ENCODE data around the gene UBL4B.

The UBL4B gene

DNA sequence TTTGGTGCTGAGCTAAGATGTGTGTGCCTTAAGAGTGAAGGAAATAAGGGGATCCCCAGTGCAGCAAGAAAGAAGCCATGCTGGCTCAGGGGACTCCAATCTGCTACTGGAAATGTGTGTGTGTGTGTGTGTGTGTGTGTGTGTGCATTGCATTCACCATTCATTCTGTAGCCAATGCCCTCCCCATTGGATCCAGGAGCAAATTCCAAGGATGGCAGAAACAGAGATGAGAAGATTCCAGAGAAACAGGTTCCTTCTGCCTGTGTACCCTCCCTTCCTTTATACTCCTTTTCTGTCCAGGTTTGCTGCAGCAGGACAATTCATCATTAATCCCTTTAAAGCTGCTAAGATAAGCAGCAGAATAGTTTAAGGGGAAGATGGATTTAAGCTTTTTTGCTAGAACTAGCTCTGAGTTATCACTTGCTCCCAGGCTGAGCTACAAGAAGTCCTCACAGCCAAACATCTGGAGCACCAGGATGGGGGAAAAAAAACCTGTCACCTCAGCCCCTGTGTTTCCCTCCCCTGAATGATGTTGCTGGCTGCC lies 41.2 kb downstream of the UBL4B start:
- Histone ChIP-seq H3K27me3 (ENCODE audit: control insufficient read depth, low read length) (peaks cover 20% of the 10 kb centered on the region), H3K9me3 (ENCODE audit: control insufficient read depth, insufficient read depth, low read length) (no peaks in the 10 kb centered on the region), H3F3A (ENCODE audit: control insufficient read depth, insufficient read depth) (no peaks in the 10 kb centered on the region), H3K4me3 (ENCODE audit: low read length) (no peak overlapping the region), H3K4me1 (ENCODE audit: control insufficient read depth, low read length) (no peaks in the 10 kb centered on the region), H3K79me2 (ENCODE audit: control insufficient read depth, low read length) (no peaks in the 10 kb centered on the region), H4K20me1 (ENCODE audit: control insufficient read depth, insufficient read depth, low read depth, low read length) (no peaks in the 10 kb centered on the region), H3K27ac (ENCODE audit: low read depth, low read length) (no peak overlapping the region), H3K9me2 (replicated peaks; ENCODE audit: control insufficient read depth, low read length) (no peaks in the 10 kb centered on the region), H3K36me3 (ENCODE audit: control insufficient read depth, low read length) (no peaks in the 10 kb centered on the region), H3K4me2 (ENCODE audit: low read length) (no peak overlapping the region)
- no peak for TF ChIP-seq EZH2phosphoT487 (IDR thresholded peaks at IDR 0.05; ENCODE audit: borderline replicate concordance, low read length)
- TF ChIP-seq, protein P1, sequence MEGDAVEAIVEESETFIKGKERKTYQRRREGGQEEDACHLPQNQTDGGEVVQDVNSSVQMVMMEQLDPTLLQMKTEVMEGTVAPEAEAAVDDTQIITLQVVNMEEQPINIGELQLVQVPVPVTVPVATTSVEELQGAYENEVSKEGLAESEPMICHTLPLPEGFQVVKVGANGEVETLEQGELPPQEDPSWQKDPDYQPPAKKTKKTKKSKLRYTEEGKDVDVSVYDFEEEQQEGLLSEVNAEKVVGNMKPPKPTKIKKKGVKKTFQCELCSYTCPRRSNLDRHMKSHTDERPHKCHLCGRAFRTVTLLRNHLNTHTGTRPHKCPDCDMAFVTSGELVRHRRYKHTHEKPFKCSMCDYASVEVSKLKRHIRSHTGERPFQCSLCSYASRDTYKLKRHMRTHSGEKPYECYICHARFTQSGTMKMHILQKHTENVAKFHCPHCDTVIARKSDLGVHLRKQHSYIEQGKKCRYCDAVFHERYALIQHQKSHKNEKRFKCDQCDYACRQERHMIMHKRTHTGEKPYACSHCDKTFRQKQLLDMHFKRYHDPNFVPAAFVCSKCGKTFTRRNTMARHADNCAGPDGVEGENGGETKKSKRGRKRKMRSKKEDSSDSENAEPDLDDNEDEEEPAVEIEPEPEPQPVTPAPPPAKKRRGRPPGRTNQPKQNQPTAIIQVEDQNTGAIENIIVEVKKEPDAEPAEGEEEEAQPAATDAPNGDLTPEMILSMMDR (IDR thresholded peaks at IDR 0.05; ENCODE audit: low read depth, low read length, poor library complexity, severe bottlenecking): no peak

DNA sequence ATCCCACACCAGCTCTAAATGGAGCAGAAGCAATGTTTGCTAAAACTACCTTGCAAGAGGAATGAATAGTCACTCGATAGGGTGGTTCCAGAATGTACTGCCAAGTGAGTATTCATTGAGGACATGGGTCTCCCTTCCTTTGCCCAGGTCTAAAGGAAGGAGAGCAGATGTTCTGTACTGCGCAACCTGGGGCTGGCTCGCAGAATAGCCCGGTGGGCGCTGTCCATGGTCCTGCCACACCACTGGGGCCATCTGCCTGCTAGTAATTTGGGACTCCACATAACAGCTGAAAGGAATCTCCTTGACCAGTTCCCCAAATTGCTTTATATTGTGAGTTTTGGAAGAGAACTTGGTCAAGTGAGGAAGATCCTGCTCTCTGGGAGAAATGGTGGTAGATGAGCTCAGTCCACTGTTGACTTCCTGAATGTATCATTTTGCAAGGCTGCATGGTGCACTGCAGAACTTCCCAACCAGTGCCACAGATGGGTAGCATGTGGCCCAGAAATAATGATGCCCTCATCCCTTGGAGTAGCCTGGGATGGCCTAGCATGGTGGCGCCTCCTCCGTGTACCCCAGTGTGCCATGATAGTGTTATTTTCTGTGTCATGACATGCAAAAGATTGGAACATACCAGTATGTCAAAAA lies 43.8 kb downstream of the UBL4B start:
- Histone ChIP-seq H3K9me3 (ENCODE audit: control insufficient read depth, insufficient read depth, low read length) (no peaks in the 10 kb centered on the region), H4K20me1 (ENCODE audit: control insufficient read depth, insufficient read depth, low read depth, low read length) (no peaks in the 10 kb centered on the region), H3K4me2 (ENCODE audit: low read length) (no peak overlapping the region), H3K4me1 (ENCODE audit: control insufficient read depth, low read length) (no peaks in the 10 kb centered on the region), H3K27ac (ENCODE audit: low read depth, low read length) (no peak overlapping the region), H3K36me3 (ENCODE audit: control insufficient read depth, low read length) (no peaks in the 10 kb centered on the region), H3K27me3 (ENCODE audit: control insufficient read depth, low read length) (peaks cover 6% of the 10 kb centered on the region; the same call in 1 of the 2 replicates), H3K79me2 (ENCODE audit: control insufficient read depth, low read length) (no peaks in the 10 kb centered on the region), H3F3A (ENCODE audit: control insufficient read depth, insufficient read depth) (no peaks in the 10 kb centered on the region), H3K4me3 (ENCODE audit: low read length) (no peak overlapping the region), H3K9me2 (replicated peaks; ENCODE audit: control insufficient read depth, low read length) (no peaks in the 10 kb centered on the region)
- TF ChIP-seq, protein P1 (IDR thresholded peaks at IDR 0.05; ENCODE audit: low read depth, low read length, poor library complexity, severe bottlenecking): no peak
- TF ChIP-seq EZH2phosphoT487 (IDR thresholded peaks at IDR 0.05; ENCODE audit: borderline replicate concordance, low read length): no peak

DNA sequence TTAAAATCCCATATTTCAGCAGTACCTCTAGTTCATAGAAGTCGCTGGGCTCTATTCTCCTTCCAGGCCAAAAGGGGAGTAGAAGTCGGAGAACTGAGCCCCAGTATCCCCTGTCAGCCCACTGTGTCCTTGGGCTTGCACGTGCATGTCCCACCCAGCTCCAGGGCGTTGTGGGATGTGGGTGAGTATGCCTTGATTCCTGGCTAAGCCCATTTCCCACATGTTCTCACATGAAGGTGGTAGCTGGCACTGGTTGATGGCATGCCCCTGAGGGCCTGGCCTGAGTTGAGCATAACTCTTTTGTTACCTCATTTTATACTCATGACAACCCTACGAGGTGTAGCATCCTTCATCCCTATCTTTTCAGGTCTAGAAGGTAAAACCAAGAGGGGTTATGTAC lies 46.0 kb downstream of the UBL4B start:
- Histone ChIP-seq H3K27ac (ENCODE audit: low read depth, low read length) (no peak overlapping the region), H3K9me3 (ENCODE audit: control insufficient read depth, insufficient read depth, low read length) (no peaks in the 10 kb centered on the region), H3K9me2 (replicated peaks; ENCODE audit: control insufficient read depth, low read length) (no peaks in the 10 kb centered on the region), H3F3A (ENCODE audit: control insufficient read depth, insufficient read depth) (no peaks in the 10 kb centered on the region), H3K4me1 (ENCODE audit: control insufficient read depth, low read length) (no peaks in the 10 kb centered on the region), H3K79me2 (ENCODE audit: control insufficient read depth, low read length) (no peaks in the 10 kb centered on the region), H3K27me3 (ENCODE audit: control insufficient read depth, low read length) (peaks cover 2% of the 10 kb centered on the region; the same call in 1 of the 2 replicates), H3K4me3 (ENCODE audit: low read length) (no peak overlapping the region), H3K36me3 (ENCODE audit: control insufficient read depth, low read length) (no peaks in the 10 kb centered on the region), H4K20me1 (ENCODE audit: control insufficient read depth, insufficient read depth, low read depth, low read length) (no peaks in the 10 kb centered on the region), H3K4me2 (ENCODE audit: low read length) (no peak overlapping the region)
- TF ChIP-seq, protein P1 (IDR thresholded peaks at IDR 0.05; ENCODE audit: low read depth, low read length, poor library complexity, severe bottlenecking): no peak
- no peak for TF ChIP-seq EZH2phosphoT487 (IDR thresholded peaks at IDR 0.05; ENCODE audit: borderline replicate concordance, low read length)

Measured in DOHH2 (cell line).